HG03196 (cell line): ENCODE data around the gene TNC.

ENCODE experiments used
- ATAC-seq: cut with Tn5 transposase; IDR thresholded peaks from one replicate; pipeline ENCODE4 v1.9.1; 2021; ENCODE audit not compliant: unreplicated experiment

Gene TNC

GRCh38 chr9:115104908-115105307 lies 13.0 kb downstream of the TNC start:
- ATAC-seq, result no peak

DNA sequence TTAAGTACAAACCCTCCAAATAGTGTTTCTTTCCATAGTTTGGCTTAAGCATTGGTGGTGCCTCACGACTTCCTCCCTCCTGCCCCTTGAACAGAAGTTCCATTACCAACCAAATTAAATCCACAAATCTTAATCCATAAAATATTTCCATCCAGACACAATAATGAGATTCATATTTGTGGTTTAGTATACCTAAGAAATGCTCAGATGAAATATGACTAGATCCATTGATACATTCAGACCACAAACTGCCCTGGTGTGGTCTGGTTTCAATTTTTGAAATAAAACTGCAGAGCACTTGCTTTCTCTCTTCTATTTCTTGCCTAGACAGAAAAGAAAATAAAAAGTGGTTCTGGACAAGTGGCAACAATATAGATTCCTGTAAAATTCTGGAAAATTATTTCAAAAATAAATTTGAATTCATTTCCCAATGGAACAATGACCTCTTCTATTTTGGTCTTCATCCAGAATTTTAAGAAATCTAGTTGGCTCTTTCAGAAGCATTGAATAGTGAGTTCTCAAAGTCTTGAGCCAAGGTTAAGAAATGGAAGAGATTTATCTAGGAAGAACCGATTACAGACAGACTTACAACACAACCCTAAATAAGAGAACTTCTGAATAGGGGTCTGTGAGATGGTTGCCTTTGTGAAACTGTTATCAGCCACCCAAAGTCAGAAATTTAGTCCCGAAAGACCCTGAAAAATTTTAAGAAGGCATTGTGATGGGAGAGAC lies 14.0 kb downstream of the TNC start:
- no peak for ATAC-seq

DNA sequence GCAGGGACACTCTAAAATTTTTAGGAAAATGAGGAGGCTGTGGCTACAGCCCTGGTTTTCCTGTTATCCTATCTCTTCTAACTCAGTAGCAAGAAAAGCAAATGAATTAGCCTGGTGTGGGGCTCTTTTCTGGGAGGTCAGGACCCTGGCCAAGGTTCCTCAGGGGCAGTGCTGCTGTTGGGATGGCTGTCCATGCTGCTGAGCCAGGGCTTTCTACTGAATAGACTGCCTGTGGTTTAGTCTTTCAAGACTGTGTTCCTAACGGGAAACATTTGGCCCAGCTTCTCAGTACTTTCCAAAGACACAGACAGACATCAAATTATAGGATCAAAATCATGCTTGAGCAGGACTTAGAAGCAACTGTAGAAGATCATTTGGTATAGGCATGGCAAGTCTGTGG lies 18.1 kb downstream of the TNC start:
- no peak for ATAC-seq

DNA sequence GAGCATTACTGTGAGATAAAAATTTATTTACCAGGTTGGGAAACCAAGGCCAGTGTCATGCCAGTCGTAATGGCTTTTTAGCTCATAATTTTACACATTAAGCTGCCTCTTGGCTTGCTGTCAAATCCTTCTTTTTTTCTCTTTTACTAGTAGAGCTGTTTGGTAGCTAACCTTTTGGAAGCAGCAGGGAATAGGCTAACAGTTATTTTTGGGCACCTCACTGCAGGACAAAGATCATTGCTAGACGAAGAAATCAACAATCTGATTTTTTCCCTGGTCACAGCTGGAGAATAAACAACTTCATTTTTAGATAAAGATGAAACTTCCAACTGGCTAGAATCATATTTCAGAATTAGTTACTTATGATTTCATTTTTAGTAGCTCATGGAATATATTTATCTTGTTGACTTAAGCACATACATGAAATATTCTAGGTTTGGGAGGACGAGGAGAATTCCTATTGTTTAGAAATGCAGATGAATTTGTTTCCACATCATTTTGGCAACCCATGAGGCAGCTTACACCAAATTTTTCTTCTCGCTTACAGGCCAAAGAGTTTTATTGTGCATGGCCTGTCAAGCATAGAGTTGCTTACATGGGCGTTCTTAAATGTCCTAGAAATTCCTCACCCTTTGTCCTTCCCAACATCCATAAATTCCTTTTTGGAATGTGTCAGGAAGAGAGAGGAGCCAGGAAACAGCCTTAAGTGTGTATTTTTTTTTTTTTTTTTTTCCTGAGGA lies 19.6 kb downstream of the TNC start:
- no peak for ATAC-seq

DNA sequence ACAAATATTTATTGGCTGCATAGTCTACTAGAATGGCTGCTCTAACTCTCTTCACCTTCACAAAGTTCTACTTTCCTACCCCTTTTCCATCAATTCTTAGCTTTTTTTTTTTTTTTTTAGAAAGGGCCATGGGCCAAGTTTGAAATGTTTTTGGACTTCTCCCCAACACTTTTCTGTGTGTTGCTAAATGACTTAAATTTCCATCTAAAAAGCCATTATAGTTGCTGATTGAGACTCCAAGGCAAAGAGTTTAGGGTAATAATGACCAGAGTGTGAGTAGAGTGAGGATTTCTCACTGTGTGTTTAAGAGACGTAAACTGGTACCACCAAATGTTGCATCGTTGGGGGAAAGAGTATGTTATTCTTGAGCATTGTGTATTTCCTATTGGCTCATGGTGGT lies 24.4 kb downstream of the TNC start:
- no peak for ATAC-seq

- ATAC-seq, result no peak
Measured at GRCh38 chr9:115090486-115090885, 27.5 kb downstream of the TNC start.

DNA sequence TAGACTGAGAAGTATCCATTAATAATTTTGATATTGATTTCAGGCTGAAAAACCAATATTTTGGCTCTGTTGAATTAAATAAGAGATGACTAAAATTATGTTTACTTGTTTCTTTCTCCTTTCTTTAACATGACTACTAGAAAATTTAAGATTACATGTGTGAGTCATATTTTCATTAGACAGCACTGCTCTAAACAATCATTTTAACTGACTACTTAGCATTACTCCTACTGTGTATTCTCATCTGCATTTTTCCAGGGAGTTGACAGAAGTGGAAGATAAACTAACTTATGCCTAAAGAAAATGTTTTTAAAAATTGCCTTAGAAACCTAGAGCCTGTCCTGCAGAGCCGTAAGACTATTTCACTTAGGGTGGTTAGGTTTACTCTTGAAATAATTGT lies 29.1 kb downstream of the TNC start:
- no peak for ATAC-seq

- no peak for ATAC-seq
Measured at GRCh38 chr9:115086886-115087285, 31.1 kb downstream of the TNC start.

DNA sequence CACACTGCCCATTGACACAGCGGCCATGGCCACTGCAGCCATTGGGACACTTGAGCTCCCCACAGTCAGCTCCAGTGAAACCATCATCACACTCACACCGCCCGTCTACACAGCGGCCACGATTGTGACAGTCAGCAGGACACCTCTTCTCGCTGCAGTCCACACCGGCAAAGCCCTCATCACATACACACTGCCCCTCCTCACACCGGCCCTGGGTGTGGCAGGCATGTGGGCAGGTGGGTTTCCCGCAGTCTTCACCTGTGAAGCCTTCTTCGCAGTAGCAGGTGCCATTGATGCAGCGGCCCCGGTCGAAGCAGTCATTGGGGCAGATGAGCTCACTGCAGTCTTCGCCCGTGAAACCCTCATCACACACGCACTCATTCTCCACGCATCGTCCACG lies 31.5 kb downstream of the TNC start:
- ATAC-seq, result no peak

DNA sequence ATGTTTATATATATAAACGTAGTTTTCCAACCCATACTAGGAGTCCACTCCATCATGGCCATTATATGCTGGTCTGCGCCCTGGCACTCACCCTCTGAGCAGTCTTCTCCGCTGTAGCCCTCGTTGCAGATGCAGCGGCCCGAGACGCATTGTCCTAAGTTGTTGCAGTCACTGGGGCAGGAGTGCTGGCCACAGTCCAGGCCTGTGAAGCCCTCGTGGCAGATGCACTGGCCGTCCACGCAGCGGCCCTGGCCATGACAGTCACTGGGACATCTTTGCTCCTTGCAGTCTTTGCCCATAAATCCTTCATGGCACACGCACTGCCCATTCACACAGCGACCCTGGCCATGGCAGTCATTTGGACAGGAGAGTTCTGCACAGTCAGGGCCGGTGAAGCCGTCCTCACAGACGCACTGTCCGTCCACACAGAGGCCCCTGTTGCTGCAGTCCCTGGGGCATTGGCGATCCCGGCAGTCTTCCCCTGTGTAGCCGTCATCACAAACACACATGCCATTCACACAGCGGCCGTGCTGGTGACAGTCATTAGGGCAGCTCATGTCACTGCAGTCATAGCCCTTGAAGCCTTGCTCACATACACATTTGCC lies 32.1 kb downstream of the TNC start:
- no peak for ATAC-seq

DNA sequence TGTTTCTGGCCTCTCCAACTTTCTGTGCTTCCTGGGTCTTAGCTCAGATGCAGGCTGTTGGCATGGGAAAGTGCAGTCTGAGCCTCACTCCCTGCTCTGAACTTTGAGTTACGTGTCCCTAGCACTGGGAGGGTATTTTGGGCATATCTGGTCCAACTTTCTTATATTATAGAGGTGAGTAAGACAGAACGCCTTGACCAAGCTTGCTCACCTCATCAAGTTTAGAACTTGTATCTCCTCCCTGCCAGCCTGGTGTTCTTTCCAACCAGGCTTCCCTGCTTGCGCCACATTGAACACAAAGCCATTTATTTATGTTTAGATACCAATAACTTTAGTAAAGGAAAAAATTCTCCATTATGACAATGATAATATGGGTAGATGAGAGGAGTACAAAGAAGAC lies 33.2 kb downstream of the TNC start:
- ATAC-seq, result no peak

DNA sequence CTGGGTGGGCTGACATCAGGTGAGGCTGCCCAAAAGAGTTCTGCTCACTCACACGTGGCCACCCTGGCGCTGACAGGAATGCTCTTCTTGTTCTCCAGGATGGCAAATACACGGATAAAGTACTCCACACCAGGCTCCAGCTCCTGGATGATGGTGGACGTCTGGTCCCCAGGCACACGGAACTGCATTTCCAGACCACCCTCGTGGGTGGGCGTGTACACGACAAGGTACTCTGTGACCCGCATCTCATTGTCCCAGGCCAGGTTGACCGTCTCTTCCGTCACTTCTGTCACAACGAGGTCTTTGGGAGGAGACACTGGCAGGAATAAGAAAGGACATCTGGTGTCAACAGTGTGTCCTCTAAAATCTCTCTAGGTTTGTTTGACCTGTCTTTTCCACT lies 33.8 kb downstream of the TNC start:
- no peak for ATAC-seq

GRCh38 chr9:115080242-115080641 lies 37.7 kb downstream of the TNC start:
- ATAC-seq, result no peak

GRCh38 chr9:115079156-115079555 lies 38.8 kb downstream of the TNC start:
- ATAC-seq, result no peak

DNA sequence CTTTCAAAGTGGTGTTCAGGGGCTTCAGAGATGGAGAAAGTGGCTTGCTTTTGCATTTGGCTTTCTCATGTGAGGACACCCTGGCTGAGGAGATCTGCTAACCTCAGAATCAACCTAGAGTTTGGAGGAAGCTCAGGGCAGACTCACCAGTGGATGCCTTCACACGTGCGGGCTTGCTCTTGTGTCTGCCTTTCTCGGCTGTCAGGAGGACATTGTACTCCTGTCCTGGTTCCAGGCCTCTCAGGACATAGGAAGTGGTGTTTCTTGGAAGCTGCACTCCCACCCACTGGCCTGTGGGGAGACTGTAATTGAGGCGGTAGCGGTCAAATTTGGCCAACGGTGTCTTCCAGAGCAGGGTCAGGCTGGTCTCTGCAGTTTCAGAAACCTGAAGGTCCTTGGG lies 44.5 kb downstream of the TNC start:
- ATAC-seq, result no peak

- no peak for ATAC-seq
Measured at GRCh38 chr9:115071176-115071575, 46.8 kb downstream of the TNC start.

DNA sequence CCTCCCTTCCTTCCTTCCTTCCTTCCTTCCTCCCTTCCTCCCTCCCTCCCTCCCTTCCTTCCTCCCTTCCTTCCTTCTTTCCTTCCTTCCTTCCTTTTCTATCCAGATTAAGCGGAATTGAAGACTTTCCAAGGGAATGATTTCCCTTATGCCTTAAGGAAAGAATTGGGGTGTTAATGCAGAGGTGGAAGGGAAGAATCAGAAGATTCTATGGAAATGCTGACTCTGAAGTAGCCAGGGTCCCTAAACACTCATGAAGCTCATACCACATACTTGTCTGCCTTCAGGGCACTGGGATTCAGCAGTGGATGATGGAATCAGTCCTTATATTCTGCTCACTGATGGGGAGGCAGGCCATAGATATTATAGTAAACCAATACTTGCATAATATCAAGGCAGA lies 48.2 kb downstream of the TNC start:
- ATAC-seq, result no peak

- ATAC-seq, result no peak
Measured at GRCh38 chr9:115069302-115069701, 48.7 kb downstream of the TNC start.

DNA sequence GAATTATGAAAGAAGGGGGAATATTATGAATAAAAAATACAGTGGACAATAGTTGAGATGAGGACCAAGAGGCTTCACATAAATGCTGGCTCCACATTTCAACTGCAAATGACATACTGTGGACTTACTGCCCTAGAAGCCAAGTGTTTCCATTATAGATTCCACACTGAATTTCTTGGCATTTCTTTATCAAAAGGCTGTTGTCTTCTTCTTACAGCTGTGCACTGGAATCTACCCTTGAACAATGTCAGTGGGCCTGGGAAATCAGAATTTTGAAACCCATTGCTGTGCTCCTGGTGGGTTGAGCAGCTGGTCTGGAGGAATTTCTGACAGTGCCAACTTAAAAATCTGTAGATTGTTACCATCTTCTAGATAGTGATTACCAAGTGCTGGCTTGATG lies 49.9 kb downstream of the TNC start:
- no peak for ATAC-seq

- no peak for ATAC-seq
Measured at GRCh38 chr9:115063058-115063845, 54.7 kb downstream of the TNC start.

GRCh38 chr9:115058684-115059315 lies 59.2 kb downstream of the TNC start:
- ATAC-seq, result no peak
